Measurements from ENCODE around the gene MARS1.
"Not testable (repeated sequence)": the region's sequence is repeated elsewhere in the genome, so short reads cannot be mapped to it uniquely, and the experiment has no call there.

The MARS1 gene

GRCh38 chr12:57487597-57488401 lies at the start of gene MARS1:
Gene MARS1, plus strand, starts transcription at chr12:57488068. Its CDS starts 23 bp downstream, at chr12:57488091.
- peak within 1 kb of the TSS; percentile 91 to 97 for H3K4me3 ChIP-seq (ENCODE audit: low read depth in 1 of 2, low read length in 2 of 2)
- peak within 1 kb of the TSS; percentile 71 for H3K27ac ChIP-seq (ENCODE audit: low read depth, low read length)
- no peaks in the 10 kb centered on the region for H3K9me3 ChIP-seq (ENCODE audit: control insufficient read depth in 1 of 2, low read length in 2 of 2)
- no peaks in the 10 kb centered on the region for H3K27me3 ChIP-seq (ENCODE audit: control insufficient read depth in 1 of 2, insufficient read depth in 2 of 2, low read length in 2 of 2)
- H3K36me3 ChIP-seq (ENCODE audit: control insufficient read depth in 1 of 2, insufficient read depth in 2 of 2, low read length in 2 of 2), result peaks cover 17 to 33% of the 10 kb centered on the region in 2 donors
- peak within 1 kb of the TSS; percentile 84 to 88 for H3K9ac ChIP-seq (ENCODE audit: low read depth in 1 of 2, low read length in 2 of 2)
- H3K4me1 ChIP-seq (ENCODE audit: control insufficient read depth in 1 of 2, insufficient read depth in 2 of 2, low read length in 2 of 2), result peaks cover 10 to 11% of the 10 kb centered on the region in 2 donors

GRCh38 chr12:57438400-57438799 lies 49.5 kb upstream of the MARS1 start:
- no peaks in the 10 kb centered on the region for H3K9me3 ChIP-seq (ENCODE audit: control insufficient read depth in 1 of 2, low read length in 2 of 2)
- H3K27me3 ChIP-seq (ENCODE audit: control insufficient read depth in 1 of 2, insufficient read depth in 2 of 2, low read length in 2 of 2), result no peaks in the 10 kb centered on the region
- peaks cover 0 to 4% of the 10 kb centered on the region in 2 donors for H3K4me1 ChIP-seq (ENCODE audit: control insufficient read depth in 1 of 2, insufficient read depth in 2 of 2, low read length in 2 of 2)
- H3K36me3 ChIP-seq (ENCODE audit: control insufficient read depth in 1 of 2, insufficient read depth in 2 of 2, low read length in 2 of 2), result no peaks in the 10 kb centered on the region
- H3K4me3 ChIP-seq (ENCODE audit: low read depth in 1 of 2, low read length in 2 of 2), result no peak overlapping the region
- no peak overlapping the region for H3K27ac ChIP-seq (ENCODE audit: low read depth, low read length)
- no peak overlapping the region for H3K9ac ChIP-seq (ENCODE audit: low read depth in 1 of 2, low read length in 2 of 2)

- no peaks in the 10 kb centered on the region for H3K9me3 ChIP-seq (ENCODE audit: control insufficient read depth in 1 of 2, low read length in 2 of 2)
- no peak overlapping the region for H3K27ac ChIP-seq (ENCODE audit: low read depth, low read length)
- H3K36me3 ChIP-seq (ENCODE audit: control insufficient read depth in 1 of 2, insufficient read depth in 2 of 2, low read length in 2 of 2), result no peaks in the 10 kb centered on the region
- H3K4me1 ChIP-seq (ENCODE audit: control insufficient read depth in 1 of 2, insufficient read depth in 2 of 2, low read length in 2 of 2), result peaks cover 0 to under 1% of the 10 kb centered on the region in 2 donors
- no peak overlapping the region for H3K9ac ChIP-seq (ENCODE audit: low read depth in 1 of 2, low read length in 2 of 2)
- H3K27me3 ChIP-seq (ENCODE audit: control insufficient read depth in 1 of 2, insufficient read depth in 2 of 2, low read length in 2 of 2), result no peaks in the 10 kb centered on the region
- no peak overlapping the region for H3K4me3 ChIP-seq (ENCODE audit: low read depth in 1 of 2, low read length in 2 of 2)
These were observed 48.1 kb upstream of the MARS1 start for GRCh38 chr12:57439762-57440266.

- H3K9ac ChIP-seq (ENCODE audit: low read depth in 1 of 2, low read length in 2 of 2); H3K27ac ChIP-seq (ENCODE audit: low read depth, low read length); H3K4me1 ChIP-seq (ENCODE audit: control insufficient read depth in 1 of 2, insufficient read depth in 2 of 2, low read length in 2 of 2); H3K4me3 ChIP-seq (ENCODE audit: low read depth in 1 of 2, low read length in 2 of 2); H3K36me3 ChIP-seq (ENCODE audit: control insufficient read depth in 1 of 2, insufficient read depth in 2 of 2, low read length in 2 of 2); H3K27me3 ChIP-seq (ENCODE audit: control insufficient read depth in 1 of 2, insufficient read depth in 2 of 2, low read length in 2 of 2); H3K9me3 ChIP-seq (ENCODE audit: control insufficient read depth in 1 of 2, low read length in 2 of 2): not testable (repeated sequence)
These were observed 46.5 kb upstream of the MARS1 start for GRCh38 chr12:57441393-57441792.

GRCh38 chr12:57441846-57442427 lies 45.9 kb upstream of the MARS1 start:
- no peak overlapping the region for H3K27ac ChIP-seq (ENCODE audit: low read depth, low read length)
- no peaks in the 10 kb centered on the region for H3K36me3 ChIP-seq (ENCODE audit: control insufficient read depth in 1 of 2, insufficient read depth in 2 of 2, low read length in 2 of 2)
- no peak overlapping the region for H3K9ac ChIP-seq (ENCODE audit: low read depth in 1 of 2, low read length in 2 of 2)
- H3K9me3 ChIP-seq (ENCODE audit: control insufficient read depth in 1 of 2, low read length in 2 of 2), result no peaks in the 10 kb centered on the region
- H3K4me3 ChIP-seq (ENCODE audit: low read depth in 1 of 2, low read length in 2 of 2), result no peak overlapping the region
- no peaks in the 10 kb centered on the region for H3K4me1 ChIP-seq (ENCODE audit: control insufficient read depth in 1 of 2, insufficient read depth in 2 of 2, low read length in 2 of 2)
- H3K27me3 ChIP-seq (ENCODE audit: control insufficient read depth in 1 of 2, insufficient read depth in 2 of 2, low read length in 2 of 2), result no peaks in the 10 kb centered on the region

GRCh38 chr12:57444337-57444736 lies 43.5 kb upstream of the MARS1 start:
- H3K9me3 ChIP-seq (ENCODE audit: control insufficient read depth in 1 of 2, low read length in 2 of 2); H3K27me3 ChIP-seq (ENCODE audit: control insufficient read depth in 1 of 2, insufficient read depth in 2 of 2, low read length in 2 of 2); H3K4me3 ChIP-seq (ENCODE audit: low read depth in 1 of 2, low read length in 2 of 2); H3K27ac ChIP-seq (ENCODE audit: low read depth, low read length); H3K4me1 ChIP-seq (ENCODE audit: control insufficient read depth in 1 of 2, insufficient read depth in 2 of 2, low read length in 2 of 2); H3K36me3 ChIP-seq (ENCODE audit: control insufficient read depth in 1 of 2, insufficient read depth in 2 of 2, low read length in 2 of 2); H3K9ac ChIP-seq (ENCODE audit: low read depth in 1 of 2, low read length in 2 of 2): not testable (repeated sequence)

GRCh38 chr12:57444744-57445143 lies 43.1 kb upstream of the MARS1 start:
- H3K36me3 ChIP-seq (ENCODE audit: control insufficient read depth in 1 of 2, insufficient read depth in 2 of 2, low read length in 2 of 2), result no peaks in the 10 kb centered on the region
- H3K9me3 ChIP-seq (ENCODE audit: control insufficient read depth in 1 of 2, low read length in 2 of 2), result no peaks in the 10 kb centered on the region
- H3K4me3 ChIP-seq (ENCODE audit: low read depth in 1 of 2, low read length in 2 of 2), result no peak overlapping the region
- H3K4me1 ChIP-seq (ENCODE audit: control insufficient read depth in 1 of 2, insufficient read depth in 2 of 2, low read length in 2 of 2), result no peaks in the 10 kb centered on the region
- H3K27ac ChIP-seq (ENCODE audit: low read depth, low read length), result no peak overlapping the region
- H3K9ac ChIP-seq (ENCODE audit: low read depth in 1 of 2, low read length in 2 of 2), result no peak overlapping the region
- no peaks in the 10 kb centered on the region for H3K27me3 ChIP-seq (ENCODE audit: control insufficient read depth in 1 of 2, insufficient read depth in 2 of 2, low read length in 2 of 2)

- H3K36me3 ChIP-seq (ENCODE audit: control insufficient read depth in 1 of 2, insufficient read depth in 2 of 2, low read length in 2 of 2), result no peaks in the 10 kb centered on the region
- H3K9me3 ChIP-seq (ENCODE audit: control insufficient read depth in 1 of 2, low read length in 2 of 2), result no peaks in the 10 kb centered on the region
- H3K4me3 ChIP-seq (ENCODE audit: low read depth in 1 of 2, low read length in 2 of 2), result no peak overlapping the region
- no peak overlapping the region for H3K27ac ChIP-seq (ENCODE audit: low read depth, low read length)
- peaks cover 0 to 2% of the 10 kb centered on the region in 2 donors for H3K27me3 ChIP-seq (ENCODE audit: control insufficient read depth in 1 of 2, insufficient read depth in 2 of 2, low read length in 2 of 2)
- H3K4me1 ChIP-seq (ENCODE audit: control insufficient read depth in 1 of 2, insufficient read depth in 2 of 2, low read length in 2 of 2), result no peaks in the 10 kb centered on the region
- H3K9ac ChIP-seq (ENCODE audit: low read depth in 1 of 2, low read length in 2 of 2), result no peak overlapping the region
These were observed 41.4 kb upstream of the MARS1 start for GRCh38 chr12:57446292-57446960.

- H3K9me3 ChIP-seq (ENCODE audit: control insufficient read depth in 1 of 2, low read length in 2 of 2), result no peaks in the 10 kb centered on the region
- no peaks in the 10 kb centered on the region for H3K36me3 ChIP-seq (ENCODE audit: control insufficient read depth in 1 of 2, insufficient read depth in 2 of 2, low read length in 2 of 2)
- H3K9ac ChIP-seq (ENCODE audit: low read depth in 1 of 2, low read length in 2 of 2), result no peak overlapping the region
- H3K4me1 ChIP-seq (ENCODE audit: control insufficient read depth in 1 of 2, insufficient read depth in 2 of 2, low read length in 2 of 2), result no peaks in the 10 kb centered on the region
- no peak overlapping the region for H3K27ac ChIP-seq (ENCODE audit: low read depth, low read length)
- H3K27me3 ChIP-seq (ENCODE audit: control insufficient read depth in 1 of 2, insufficient read depth in 2 of 2, low read length in 2 of 2), result peaks cover 0 to 2% of the 10 kb centered on the region in 2 donors
- no peak overlapping the region for H3K4me3 ChIP-seq (ENCODE audit: low read depth in 1 of 2, low read length in 2 of 2)
These were observed 39.2 kb upstream of the MARS1 start for GRCh38 chr12:57448669-57449068.

- H3K27ac ChIP-seq (ENCODE audit: low read depth, low read length), result no peak overlapping the region
- H3K36me3 ChIP-seq (ENCODE audit: control insufficient read depth in 1 of 2, insufficient read depth in 2 of 2, low read length in 2 of 2), result no peaks in the 10 kb centered on the region
- H3K4me1 ChIP-seq (ENCODE audit: control insufficient read depth in 1 of 2, insufficient read depth in 2 of 2, low read length in 2 of 2), result no peaks in the 10 kb centered on the region
- H3K27me3 ChIP-seq (ENCODE audit: control insufficient read depth in 1 of 2, insufficient read depth in 2 of 2, low read length in 2 of 2), result peaks cover 0 to 2% of the 10 kb centered on the region in 2 donors
- no peaks in the 10 kb centered on the region for H3K9me3 ChIP-seq (ENCODE audit: control insufficient read depth in 1 of 2, low read length in 2 of 2)
- no peak overlapping the region for H3K9ac ChIP-seq (ENCODE audit: low read depth in 1 of 2, low read length in 2 of 2)
- H3K4me3 ChIP-seq (ENCODE audit: low read depth in 1 of 2, low read length in 2 of 2), result no peak overlapping the region
These were observed 38.5 kb upstream of the MARS1 start for GRCh38 chr12:57449375-57449774.
